ENCODE data around the gene BCAS1.

BCAS1 gene

DNA sequence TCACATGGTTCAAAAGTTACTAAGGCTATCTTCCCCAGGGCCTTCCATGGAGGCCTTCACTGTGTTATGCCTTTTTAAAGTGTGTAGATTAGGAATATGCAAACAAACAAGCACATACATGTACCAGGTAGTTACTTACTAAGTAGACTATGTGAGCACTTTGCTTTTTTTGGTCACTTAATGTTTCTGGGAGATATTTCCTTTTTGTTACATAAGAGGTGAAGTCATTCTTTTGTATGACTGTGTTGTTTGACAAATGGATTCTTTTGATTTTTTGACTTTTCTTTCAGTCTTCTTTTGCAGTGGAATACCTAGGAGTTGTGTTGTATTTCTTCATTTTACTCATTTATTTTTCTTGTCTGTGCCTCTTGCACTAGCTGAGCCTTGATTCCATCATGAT lies 39.6 kb upstream of the BCAS1 start:
- H3K4me3 ChIP-seq (ENCODE audit: low read depth, low read length): no peak overlapping the region
- no peak for DNase-seq (ENCODE audit: low read depth)
- TF ChIP-seq, protein P1, sequence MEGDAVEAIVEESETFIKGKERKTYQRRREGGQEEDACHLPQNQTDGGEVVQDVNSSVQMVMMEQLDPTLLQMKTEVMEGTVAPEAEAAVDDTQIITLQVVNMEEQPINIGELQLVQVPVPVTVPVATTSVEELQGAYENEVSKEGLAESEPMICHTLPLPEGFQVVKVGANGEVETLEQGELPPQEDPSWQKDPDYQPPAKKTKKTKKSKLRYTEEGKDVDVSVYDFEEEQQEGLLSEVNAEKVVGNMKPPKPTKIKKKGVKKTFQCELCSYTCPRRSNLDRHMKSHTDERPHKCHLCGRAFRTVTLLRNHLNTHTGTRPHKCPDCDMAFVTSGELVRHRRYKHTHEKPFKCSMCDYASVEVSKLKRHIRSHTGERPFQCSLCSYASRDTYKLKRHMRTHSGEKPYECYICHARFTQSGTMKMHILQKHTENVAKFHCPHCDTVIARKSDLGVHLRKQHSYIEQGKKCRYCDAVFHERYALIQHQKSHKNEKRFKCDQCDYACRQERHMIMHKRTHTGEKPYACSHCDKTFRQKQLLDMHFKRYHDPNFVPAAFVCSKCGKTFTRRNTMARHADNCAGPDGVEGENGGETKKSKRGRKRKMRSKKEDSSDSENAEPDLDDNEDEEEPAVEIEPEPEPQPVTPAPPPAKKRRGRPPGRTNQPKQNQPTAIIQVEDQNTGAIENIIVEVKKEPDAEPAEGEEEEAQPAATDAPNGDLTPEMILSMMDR (IDR thresholded peaks at IDR 0.05; ENCODE audit: low read depth, low read length): no peak
- TF ChIP-seq MAX (IDR thresholded peaks at IDR 0.05; ENCODE audit: low read depth, low read length) (no peak), MYC (IDR thresholded peaks at IDR 0.05; ENCODE audit: low read depth, low read length) (no peak), POLR2A (IDR thresholded peaks at IDR 0.05; ENCODE audit: extremely low read depth, insufficient read length) (no peak)

DNA sequence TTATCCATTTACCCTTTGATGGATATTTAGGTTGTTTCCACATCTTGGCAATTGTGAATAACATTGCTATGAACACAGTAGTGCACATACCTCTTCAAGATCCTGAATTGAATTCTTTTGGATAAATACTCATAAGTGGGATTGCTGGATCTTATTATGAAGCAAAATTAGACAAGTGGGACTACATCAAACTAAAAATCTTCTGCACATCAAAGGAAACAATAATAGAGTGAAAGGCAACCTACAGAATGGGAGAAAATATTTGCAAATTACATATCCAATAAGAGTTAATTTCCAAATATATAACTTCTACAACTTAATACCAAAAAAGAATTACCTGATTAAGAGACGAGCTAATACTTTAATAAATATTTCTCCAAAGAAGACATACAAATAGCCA lies 38.4 kb upstream of the BCAS1 start:
- TF ChIP-seq MYC (IDR thresholded peaks at IDR 0.05; ENCODE audit: low read depth, low read length): no peak
- no peak for TF ChIP-seq MAX (IDR thresholded peaks at IDR 0.05; ENCODE audit: low read depth, low read length)
- TF ChIP-seq POLR2A (IDR thresholded peaks at IDR 0.05; ENCODE audit: extremely low read depth, insufficient read length): no peak
- TF ChIP-seq, protein P1 (IDR thresholded peaks at IDR 0.05; ENCODE audit: low read depth, low read length): no peak
- DNase-seq (ENCODE audit: low read depth): no peak
- no peak overlapping the region for H3K4me3 ChIP-seq (ENCODE audit: low read depth, low read length)

DNA sequence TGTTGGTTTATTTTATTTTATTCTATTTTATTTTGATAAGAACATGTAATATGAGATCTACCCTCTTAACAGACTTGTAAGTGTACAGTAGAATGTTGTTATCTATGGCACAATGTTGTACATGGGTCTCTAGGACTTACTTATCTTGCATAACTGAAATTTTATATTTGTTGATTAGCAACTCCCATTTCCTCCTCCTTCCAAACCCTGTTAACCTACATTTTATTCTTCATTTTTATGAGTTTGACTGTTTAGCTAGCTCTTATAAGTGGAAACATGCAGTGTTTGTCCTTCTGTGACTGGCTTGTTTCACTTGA lies 37.9 kb upstream of the BCAS1 start:
- DNase-seq (ENCODE audit: low read depth): no peak
- TF ChIP-seq, protein P1 (IDR thresholded peaks at IDR 0.05; ENCODE audit: low read depth, low read length): no peak
- TF ChIP-seq MYC (IDR thresholded peaks at IDR 0.05; ENCODE audit: low read depth, low read length) (no peak), POLR2A (IDR thresholded peaks at IDR 0.05; ENCODE audit: extremely low read depth, insufficient read length) (no peak), MAX (IDR thresholded peaks at IDR 0.05; ENCODE audit: low read depth, low read length) (no peak)
- no peak overlapping the region for H3K4me3 ChIP-seq (ENCODE audit: low read depth, low read length)

- TF ChIP-seq MAX (IDR thresholded peaks at IDR 0.05; ENCODE audit: low read depth, low read length): no peak
- TF ChIP-seq MYC (IDR thresholded peaks at IDR 0.05; ENCODE audit: low read depth, low read length): no peak
- TF ChIP-seq, protein P1 (IDR thresholded peaks at IDR 0.05; ENCODE audit: low read depth, low read length): no peak
- TF ChIP-seq POLR2A (IDR thresholded peaks at IDR 0.05; ENCODE audit: extremely low read depth, insufficient read length): no peak
- DNase-seq (ENCODE audit: low read depth): no peak
These were observed 37.4 kb upstream of the BCAS1 start for GRCh38 chr20:54107600-54108325.

DNA sequence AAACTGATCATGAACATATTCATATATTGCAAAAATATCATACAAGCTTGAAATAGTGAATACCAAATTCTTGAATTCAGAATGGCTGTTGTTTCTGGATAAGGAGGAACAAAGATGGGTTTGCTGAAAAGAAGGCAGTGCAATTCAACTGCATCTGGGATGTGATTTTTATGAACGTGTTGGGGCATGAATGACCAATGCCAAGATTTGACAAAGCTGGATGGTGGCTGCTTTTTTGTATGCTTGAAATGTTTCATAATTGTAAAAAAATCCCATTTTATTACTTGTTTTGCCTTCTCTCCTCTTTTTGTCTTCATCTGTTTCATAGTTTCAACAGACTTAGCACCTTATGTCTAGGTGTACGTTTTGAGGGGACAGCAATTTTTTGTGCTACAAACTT lies 36.8 kb upstream of the BCAS1 start:
- no peak for DNase-seq (ENCODE audit: low read depth)

More at GRCh38 chr20:54107600-54108325, 37.4 kb upstream of the BCAS1 start:
- no peak overlapping the region for H3K4me3 ChIP-seq (ENCODE audit: low read depth, low read length)

More for the DNA sequence above, 36.8 kb upstream of the BCAS1 start:
- TF ChIP-seq POLR2A (IDR thresholded peaks at IDR 0.05; ENCODE audit: extremely low read depth, insufficient read length) (no peak), MAX (IDR thresholded peaks at IDR 0.05; ENCODE audit: low read depth, low read length) (no peak), MYC (IDR thresholded peaks at IDR 0.05; ENCODE audit: low read depth, low read length) (no peak)
- TF ChIP-seq, protein P1 (IDR thresholded peaks at IDR 0.05; ENCODE audit: low read depth, low read length): no peak
- no peak overlapping the region for H3K4me3 ChIP-seq (ENCODE audit: low read depth, low read length)

Measured in NB4 (cell line).